GM19193 (cell line): ENCODE measurements around the gene C2orf49.

Experiments
- POLR2A ChIP-seq: IDR thresholded peaks from 4 replicates; pipeline ENCODE4 v1.6.1; 2011; ENCODE audit not compliant: insufficient read depth, insufficient read length; ENCODE audit errors: extremely low read depth

Gene C2orf49

GRCh38 chr2:105308382-105309146 is 28.8 kb upstream of the C2orf49 start:
- TF ChIP-seq POLR2A: no peak

GRCh38 chr2:105309147-105309545 is 28.2 kb upstream of the C2orf49 start:
- TF ChIP-seq POLR2A: no peak

- TF ChIP-seq POLR2A: no peak
Measured at GRCh38 chr2:105313877-105314276, 23.5 kb upstream of the C2orf49 start.

- no peak for TF ChIP-seq POLR2A
Measured at GRCh38 chr2:105315314-105315713, 22.0 kb upstream of the C2orf49 start.

- TF ChIP-seq POLR2A: no peak
Measured at GRCh38 chr2:105317937-105318336, 19.4 kb upstream of the C2orf49 start.

GRCh38 chr2:105320651-105321215 is 16.6 kb upstream of the C2orf49 start:
- no peak for TF ChIP-seq POLR2A

GRCh38 chr2:105321875-105322646 is 15.3 kb upstream of the C2orf49 start:
- TF ChIP-seq POLR2A: no peak

- TF ChIP-seq POLR2A: no peak
Measured at GRCh38 chr2:105323111-105323510, 14.2 kb upstream of the C2orf49 start.

- no peak for TF ChIP-seq POLR2A
Measured at GRCh38 chr2:105324101-105324500, 13.2 kb upstream of the C2orf49 start.

GRCh38 chr2:105324732-105325131 is 12.6 kb upstream of the C2orf49 start:
- TF ChIP-seq POLR2A: no peak

- no peak for TF ChIP-seq POLR2A
Measured at GRCh38 chr2:105325389-105325963, 11.9 kb upstream of the C2orf49 start.

GRCh38 chr2:105327690-105328089 is 9.7 kb upstream of the C2orf49 start:
- no peak for TF ChIP-seq POLR2A

- TF ChIP-seq POLR2A: no peak
Measured at GRCh38 chr2:105328281-105329196, 8.8 kb upstream of the C2orf49 start.

GRCh38 chr2:105329197-105329554 is 8.2 kb upstream of the C2orf49 start:
- no peak for TF ChIP-seq POLR2A
